HG02884 (cell line): ENCODE results near the gene LRP1.

Source experiments
- ATAC-seq: cut with Tn5 transposase; IDR thresholded peaks from one replicate; pipeline ENCODE4 v1.9.1; 2021; ENCODE audit warnings: mild to moderate bottlenecking, moderate library complexity; ENCODE audit not compliant: unreplicated experiment

The LRP1 gene

DNA sequence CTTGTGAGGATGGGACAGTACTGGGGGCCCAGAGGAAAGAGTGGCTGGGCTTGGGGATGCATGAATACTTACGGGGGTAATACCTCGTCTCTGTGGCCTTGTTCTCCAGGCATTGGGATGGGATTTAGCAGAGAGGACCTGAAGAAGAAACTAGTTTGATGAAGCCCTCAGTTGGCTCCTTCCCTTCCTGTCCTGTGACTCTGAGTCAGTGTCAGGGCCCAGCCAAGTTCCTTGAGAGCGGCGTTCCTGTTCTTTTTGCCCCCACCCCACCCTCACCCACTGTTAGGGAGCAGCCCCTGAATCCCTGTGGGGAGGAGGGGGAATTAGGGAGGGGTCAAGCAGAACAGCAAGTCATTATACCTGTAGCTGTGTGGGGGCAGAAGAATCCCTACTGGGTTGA lies 24.4 kb downstream of the LRP1 start:
- ATAC-seq, result no peak

- no peak for ATAC-seq
Observed at GRCh38 chr12:57153415-57153997, 25.2 kb downstream of the LRP1 start.

DNA sequence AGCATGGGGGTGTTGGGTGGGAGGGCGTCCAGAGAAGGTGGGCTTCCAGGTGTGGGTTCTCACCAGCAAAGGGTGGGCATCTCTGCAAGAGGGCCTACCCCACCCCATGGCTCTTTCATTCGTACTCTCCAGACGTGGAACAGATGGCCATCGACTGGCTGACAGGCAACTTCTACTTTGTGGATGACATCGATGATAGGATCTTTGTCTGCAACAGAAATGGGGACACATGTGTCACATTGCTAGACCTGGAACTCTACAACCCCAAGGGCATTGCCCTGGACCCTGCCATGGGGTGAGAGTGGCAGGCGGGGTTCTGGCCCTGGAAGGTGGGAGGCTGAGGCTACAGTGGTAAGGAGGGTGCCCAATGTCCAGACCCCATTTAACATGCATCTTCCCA lies 25.8 kb downstream of the LRP1 start:
- no peak for ATAC-seq

DNA sequence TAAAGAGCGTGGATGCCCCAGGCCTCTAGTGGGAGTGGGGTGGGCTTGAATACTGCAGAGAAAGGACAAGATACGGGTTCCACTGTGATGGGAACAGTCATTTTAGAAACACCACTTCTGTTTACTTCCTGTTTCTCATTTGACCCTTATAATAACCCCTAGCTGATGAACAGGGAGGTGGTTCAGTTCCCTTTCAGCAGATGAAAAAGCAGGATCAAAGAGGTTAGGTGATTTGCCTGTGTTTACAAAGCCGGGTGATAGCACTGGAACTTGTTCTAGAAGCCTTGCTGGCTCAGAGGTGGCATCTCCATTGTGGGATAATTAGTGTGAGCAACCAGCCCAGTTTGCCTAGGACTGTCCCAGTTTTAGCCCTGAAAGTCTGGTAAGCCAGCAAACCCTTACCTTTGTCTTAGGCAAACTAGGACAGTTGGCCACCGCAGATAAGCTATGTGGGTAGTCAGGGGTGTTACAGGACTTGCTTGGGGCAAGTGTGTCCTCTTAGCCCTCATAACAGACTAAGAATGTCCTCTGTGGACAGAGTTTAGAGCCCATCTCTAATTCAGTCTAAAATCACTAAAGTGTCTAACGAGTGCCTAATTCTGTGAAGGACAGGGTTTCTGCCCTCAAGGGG lies 26.6 kb downstream of the LRP1 start:
- ATAC-seq, result no peak

- ATAC-seq, result no peak
Observed at GRCh38 chr12:57156701-57157403, 28.6 kb downstream of the LRP1 start.

- no peak for ATAC-seq
Observed at GRCh38 chr12:57157588-57158173, 29.4 kb downstream of the LRP1 start.

- no peak for ATAC-seq
Observed at GRCh38 chr12:57158186-57158585, 29.9 kb downstream of the LRP1 start.

GRCh38 chr12:57158665-57159064 lies 30.4 kb downstream of the LRP1 start:
- no peak for ATAC-seq

DNA sequence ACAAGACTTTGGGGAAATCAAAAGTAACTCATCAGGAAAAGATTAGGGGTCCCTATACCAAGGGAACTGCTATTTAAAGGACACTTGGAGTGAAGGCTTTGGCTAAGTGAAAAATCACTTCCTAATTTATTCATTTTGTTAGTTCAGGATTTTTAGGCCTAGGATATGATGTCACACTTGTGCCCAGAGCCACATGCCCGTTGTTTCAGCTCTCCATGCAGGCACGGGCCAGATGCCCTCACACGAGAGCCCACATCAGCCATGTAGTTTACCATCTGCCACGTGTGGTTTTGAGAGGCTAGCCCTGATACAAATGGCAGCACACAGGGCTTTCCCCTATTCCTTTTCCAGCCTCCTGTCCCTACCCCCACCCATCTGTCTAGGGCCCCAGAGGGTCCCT lies 31.0 kb downstream of the LRP1 start:
- ATAC-seq, result no peak

- ATAC-seq, result no peak
Observed at GRCh38 chr12:57160040-57160439, 31.8 kb downstream of the LRP1 start.

- no peak for ATAC-seq
Observed at GRCh38 chr12:57160741-57161140, 32.5 kb downstream of the LRP1 start.

DNA sequence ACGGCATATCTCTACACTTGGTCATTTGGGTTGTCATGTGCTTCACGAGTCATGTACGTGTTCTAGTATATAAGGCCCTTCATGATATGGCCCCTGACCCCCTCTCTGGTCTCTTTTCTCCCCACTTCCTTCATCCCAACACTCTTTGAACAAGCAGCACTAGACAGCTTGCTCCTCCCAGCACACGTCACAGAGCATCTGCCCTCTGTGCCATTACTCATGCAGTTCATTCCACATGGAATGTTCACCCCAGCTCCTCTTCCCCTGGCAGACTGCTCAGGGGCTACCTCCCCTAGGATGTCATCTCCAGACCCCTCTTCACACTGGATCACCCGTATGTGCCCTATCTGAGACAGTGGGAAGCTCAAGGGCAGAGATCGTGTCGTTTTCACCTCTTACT lies 33.2 kb downstream of the LRP1 start:
- no peak for ATAC-seq

DNA sequence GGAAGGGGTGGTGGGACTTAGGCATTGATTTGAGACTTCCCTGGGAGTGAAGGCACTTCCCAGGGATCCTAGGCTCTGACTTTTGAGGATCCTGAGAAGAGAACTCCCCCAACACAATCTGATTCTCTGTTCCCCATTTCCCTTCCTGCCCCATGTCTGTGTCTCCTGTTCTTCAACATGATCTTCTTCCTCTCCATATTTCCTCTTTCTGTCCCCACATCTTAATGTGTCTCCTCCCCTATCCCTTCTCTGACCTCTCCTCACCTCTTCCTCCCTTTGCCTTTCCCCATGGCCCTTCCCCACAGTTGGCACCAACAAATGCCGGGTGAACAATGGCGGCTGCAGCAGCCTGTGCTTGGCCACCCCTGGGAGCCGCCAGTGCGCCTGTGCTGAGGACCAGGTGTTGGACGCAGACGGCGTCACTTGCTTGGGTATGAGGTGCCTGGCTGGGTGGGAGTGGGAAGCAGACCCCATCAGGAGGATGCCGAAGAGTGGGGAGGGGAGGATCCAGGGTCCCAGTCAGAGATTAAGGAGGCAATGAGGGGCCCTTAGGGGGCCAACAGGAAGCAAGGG lies 34.4 kb downstream of the LRP1 start:
- no peak for ATAC-seq

DNA sequence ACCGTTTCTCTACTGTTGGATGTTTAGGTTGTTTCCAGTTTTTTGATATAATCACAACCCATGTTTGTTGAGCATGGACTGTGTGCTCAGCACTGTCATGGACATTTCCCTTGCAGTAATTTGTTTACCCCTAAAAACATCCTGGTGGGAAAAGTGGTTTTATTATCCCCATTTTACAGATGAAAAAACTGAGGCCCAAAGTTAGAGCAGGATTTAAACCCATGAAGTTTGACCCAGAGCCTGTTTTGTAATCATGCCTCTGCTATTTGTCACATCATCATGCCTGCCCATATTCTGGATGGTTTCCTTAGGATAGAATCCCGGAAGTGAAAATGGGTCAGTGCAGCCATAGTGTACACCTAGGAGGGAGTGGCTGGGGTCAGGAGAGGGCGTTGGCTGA lies 36.2 kb downstream of the LRP1 start:
- no peak for ATAC-seq

DNA sequence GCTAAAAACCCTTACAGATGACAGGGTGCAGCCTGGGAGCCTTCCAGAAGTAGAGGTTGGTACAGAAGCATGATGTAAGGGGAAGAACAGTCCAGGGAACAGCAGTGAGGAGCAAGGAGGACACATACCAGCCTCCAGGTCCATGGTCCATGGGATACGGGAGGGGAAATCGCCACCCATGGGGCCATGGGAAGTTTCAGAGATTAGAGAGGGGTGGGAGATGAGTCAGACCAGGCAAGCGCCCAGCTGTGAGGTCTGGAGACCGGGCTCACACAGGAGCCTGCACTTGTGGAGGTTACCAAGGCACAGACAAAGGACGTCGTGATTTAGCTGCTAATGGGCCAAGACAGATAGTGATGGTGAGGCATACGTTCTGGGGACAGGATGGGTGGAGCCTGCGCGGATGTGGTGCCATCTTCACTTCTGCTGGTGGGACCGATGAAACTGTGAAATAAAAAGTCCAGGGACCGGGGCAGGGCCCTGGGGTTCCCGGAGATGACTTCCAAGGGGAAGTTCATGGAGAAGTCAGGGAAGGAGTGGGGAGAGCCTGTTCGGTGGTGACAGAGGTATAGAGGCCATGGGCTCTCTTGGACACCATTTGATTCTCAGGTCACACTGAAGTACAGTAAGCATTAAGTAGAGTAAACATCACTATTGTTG lies 36.8 kb downstream of the LRP1 start:
- no peak for ATAC-seq

DNA sequence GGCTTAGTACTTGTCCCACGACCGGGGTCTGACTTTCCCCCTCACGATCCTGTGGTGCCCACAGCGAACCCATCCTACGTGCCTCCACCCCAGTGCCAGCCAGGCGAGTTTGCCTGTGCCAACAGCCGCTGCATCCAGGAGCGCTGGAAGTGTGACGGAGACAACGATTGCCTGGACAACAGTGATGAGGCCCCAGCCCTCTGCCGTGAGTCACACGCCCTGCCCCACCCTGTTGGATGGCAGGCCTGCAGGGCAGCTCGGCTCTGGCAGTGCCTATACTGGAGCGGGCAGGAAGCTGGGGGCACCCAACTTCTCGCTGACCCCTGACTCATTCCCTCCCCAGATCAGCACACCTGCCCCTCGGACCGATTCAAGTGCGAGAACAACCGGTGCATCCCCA lies 37.5 kb downstream of the LRP1 start:
- no peak for ATAC-seq

- no peak for ATAC-seq
Observed at GRCh38 chr12:57166971-57167371, 38.7 kb downstream of the LRP1 start.

DNA sequence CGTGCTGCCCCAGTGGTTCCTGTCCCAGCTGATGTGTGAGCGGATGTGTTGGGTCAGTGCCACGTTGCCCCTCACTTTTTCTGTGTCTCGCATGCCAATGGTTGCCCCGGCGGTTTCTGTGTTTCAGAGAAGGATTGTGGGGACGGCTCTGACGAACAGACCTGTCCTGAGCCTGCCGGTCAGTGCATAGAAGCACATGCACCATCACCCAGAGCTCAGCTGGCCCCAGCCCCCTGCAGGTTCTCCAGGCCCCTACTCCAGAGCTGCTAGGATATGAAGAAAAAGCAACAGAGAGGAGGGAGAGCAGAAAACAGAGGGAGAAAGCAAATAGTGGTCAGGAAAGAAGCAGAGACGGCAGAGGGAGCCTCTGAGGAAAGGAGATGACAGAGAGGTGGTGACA lies 39.8 kb downstream of the LRP1 start:
- no peak for ATAC-seq

- ATAC-seq, result no peak
Observed at GRCh38 chr12:57169046-57169795, 40.9 kb downstream of the LRP1 start.

DNA sequence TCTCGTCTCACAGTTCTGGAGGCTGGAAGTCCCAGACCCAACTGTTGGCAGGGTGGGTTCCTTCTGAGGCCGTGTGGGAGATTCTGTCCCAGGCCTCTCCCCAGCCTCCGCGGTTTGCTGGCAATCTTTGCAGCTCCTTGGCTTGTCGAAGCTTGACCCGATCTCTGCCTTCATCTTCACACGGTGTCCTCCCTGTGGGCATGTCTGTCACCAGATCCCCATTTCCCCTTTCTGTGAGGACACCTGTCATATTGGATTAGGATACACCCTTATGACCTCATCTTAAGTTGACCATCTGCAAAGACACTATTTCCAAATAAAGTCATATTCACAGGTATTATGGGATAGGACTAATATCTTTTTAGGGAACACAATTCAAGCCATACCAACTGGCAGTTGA lies 41.7 kb downstream of the LRP1 start:
- ATAC-seq, result no peak

- no peak for ATAC-seq
Observed at GRCh38 chr12:57170408-57170807, 42.1 kb downstream of the LRP1 start.
